Activated CD4-positive, alpha-beta T cell treated with anti-CD3 and anti-CD28 coated beads, Interleukin-2, amount 10 ng/mL, durations not matched to agents 7 days and 5 days (primary cell): ENCODE measurements around the gene DLL1. TPM values are rescaled to one million over a fixed set of nuclear protein-coding genes. Genes with fewer than 3 reads are reported as not detected.

Experiments
- CTCF ChIA-PET: fragments of 350-600 bp; sonication (Branson Sonifier 250); formaldehyde crosslinking; loops from one replicate; lab custom pipeline; 2021; ENCODE audit warnings: antibody characterized with exemption; lab: Charles Lee
- POLR2A ChIA-PET: fragments of 350-600 bp; sonication (Branson Sonifier 250); formaldehyde crosslinking; loops from one replicate; lab custom pipeline; 2021; ENCODE audit warnings: antibody characterized with exemption; lab: Charles Lee
- DNase-seq: peaks from one replicate; pipeline ENCODE4 v3.0.0-alpha.2; 2020
- H3K27ac Mint-ChIP-seq: one replicate; pipeline ENCODE4 v1.8.0; 2021; ENCODE audit warnings: mild to moderate bottlenecking, moderate library complexity, mixed read lengths
- H3K27me3 Mint-ChIP-seq: one replicate; pipeline ENCODE4 v1.8.0; 2021; ENCODE audit warnings: mixed read lengths
- H3K36me3 Mint-ChIP-seq: one replicate; pipeline ENCODE4 v1.8.0; 2021; ENCODE audit warnings: low read depth, mixed read lengths
- H3K4me1 Mint-ChIP-seq: one replicate; pipeline ENCODE4 v1.8.0; 2021; ENCODE audit warnings: mixed read lengths
- H3K4me3 Mint-ChIP-seq: one replicate; pipeline ENCODE4 v1.8.0; 2021; ENCODE audit warnings: mild to moderate bottlenecking, moderate library complexity, mixed read lengths
- H3K9me3 Mint-ChIP-seq: one replicate; pipeline ENCODE4 v1.8.0; 2021; ENCODE audit warnings: mixed read lengths
- microRNA-seq: library from miRNA; unstranded; fragments of <30 nt; microRNA quantifications from one replicate; pipeline ENCODE4 v1.2.0, GENCODE V29; 2021; ENCODE audit warnings: borderline microRNAs expressed, borderline replicate concordance
- total RNA-seq, 2 experiments: library from RNA; stranded (reverse); gene quantifications; one replicate each; pipeline ENCODE4 v1.2.3, GENCODE V29; 2021

DLL1 gene
- total RNA-seq, 2 experiments from 2014 or later = 0.55 to 0.58 TPM

GRCh38 chr6:170233286-170234205, 57.3 kb downstream of the DLL1 start:
- H3K36me3 Mint-ChIP-seq = no peaks in the 10 kb centered on the region
- ChIA-PET CTCF (interaction anchor here (0.5 kb wide), 1 partner anchor 84 kb away, joined by 4 read pairs; no protein-coding TSS in a partner anchor), POLR2A (no interaction called here)
- H3K27me3 Mint-ChIP-seq = no peaks in the 10 kb centered on the region
- no peak for DNase-seq
- H3K27ac Mint-ChIP-seq = no peak overlapping the region
- H3K4me1 Mint-ChIP-seq = no peaks in the 10 kb centered on the region
- no peaks in the 10 kb centered on the region for H3K9me3 Mint-ChIP-seq
- H3K4me3 Mint-ChIP-seq = no peak overlapping the region

Small RNA genes lying within 50 kb of the gene (microRNA-seq; reads per million reads assigned to microRNA genes)
- not detected for gene MIR4644

Other genes with a start within 250 kb of the DLL1 start
- 10 to 100 TPM; 29.8 to 33.0 TPM for gene FAM120B, start 15.7 kb upstream of the DLL1 start, total RNA-seq